Brain microvascular endothelial cell (primary cell): ENCODE measurements around the gene DGAT2L6.
"Not testable (repeated sequence)": the region's sequence is repeated elsewhere in the genome, so short reads cannot be mapped to it uniquely, and the experiment has no call there.

ENCODE experiments used
- DNase-seq: peaks from one replicate; pipeline ENCODE4 v3.0.0-alpha.2; 2020
- H3K27ac ChIP-seq: fragments of 250-450 bp; sonication (Bioruptor Pico); 2 replicates; pipeline ENCODE4 v1.5.1; 2020; ENCODE audit warnings: mild to moderate bottlenecking, moderate library complexity
- H3K27me3 ChIP-seq: fragments of 250-450 bp; sonication (Bioruptor Pico); replicated peaks from 2 replicates; pipeline ENCODE4 v1.5.1; 2020; ENCODE audit warnings: mild to moderate bottlenecking
- H3K36me3 ChIP-seq: fragments of 250-450 bp; sonication (Bioruptor Pico); replicated peaks from 2 replicates; pipeline ENCODE4 v1.5.1; 2020; ENCODE audit warnings: mild to moderate bottlenecking
- H3K4me3 ChIP-seq: 2 replicates; pipeline ENCODE4 v1.5.1; 2011; ENCODE audit warnings: low read depth, mild to moderate bottlenecking, control low read depth, low read length, moderate library complexity
- CTCF ChIP-seq: IDR thresholded peaks from 2 replicates; pipeline ENCODE4 v1.5.1; 2011; ENCODE audit warnings: low read depth, mild to moderate bottlenecking, moderate library complexity, low read length, control low read depth, inconsistent platforms; ENCODE audit errors: missing control alignments
- in situ Hi-C: cut with HindIII; loops from 2 replicates; pipeline ENCODE4 v1.10.0; 2017; ENCODE audit warnings: low sequenced_read_pairs, low pct_ligation_motif_present

The DGAT2L6 gene

GRCh38 chrX:70231666-70232065, 54.4 kb downstream of the DGAT2L6 start:
- no peak overlapping the region for H3K4me3 ChIP-seq
- no peak overlapping the region for H3K27ac ChIP-seq
- in situ Hi-C loops, result no loop called here
- no peak for TF ChIP-seq CTCF
- no peaks in the 10 kb centered on the region for H3K36me3 ChIP-seq
- no peak for DNase-seq
- no peaks in the 10 kb centered on the region for H3K27me3 ChIP-seq

GRCh38 chrX:70234355-70234754, 57.1 kb downstream of the DGAT2L6 start, which contains the start of gene AWAT1:
Gene AWAT1 (plus strand): TSS chrX:70234655. CDS start chrX:70234696, 41 bp downstream.
- no peak for TF ChIP-seq CTCF
- DNase-seq, result no peak
- in situ Hi-C loops, result no loop called here

GRCh38 chrX:70240751-70241150, 63.5 kb downstream of the DGAT2L6 start:
- H3K27me3 ChIP-seq, result no peaks in the 10 kb centered on the region
- TF ChIP-seq CTCF, result no peak
- in situ Hi-C loops, result no loop called here
- H3K4me3 ChIP-seq, result no peak overlapping the region
- DNase-seq, result no peak
- H3K27ac ChIP-seq, result no peak overlapping the region
- H3K36me3 ChIP-seq, result no peaks in the 10 kb centered on the region

More at GRCh38 chrX:70234355-70234754, 57.1 kb downstream of the DGAT2L6 start, which contains the start of gene AWAT1:
- H3K36me3 ChIP-seq, result no peaks in the 10 kb centered on the region
- H3K27ac ChIP-seq, result no peak within 1 kb of the TSS
- H3K4me3 ChIP-seq, result no peak within 1 kb of the TSS
- H3K27me3 ChIP-seq, result no peaks in the 10 kb centered on the region

GRCh38 chrX:70241501-70241900, 64.2 kb downstream of the DGAT2L6 start:
- in situ Hi-C loops, result no loop called here
- no peaks in the 10 kb centered on the region for H3K36me3 ChIP-seq
- H3K27ac ChIP-seq, result no peak overlapping the region
- H3K27me3 ChIP-seq, result no peaks in the 10 kb centered on the region
- H3K4me3 ChIP-seq, result no peak overlapping the region
- TF ChIP-seq CTCF, result no peak
- no peak for DNase-seq

GRCh38 chrX:70243601-70244000, 66.3 kb downstream of the DGAT2L6 start:
- in situ Hi-C loops, H3K27me3 ChIP-seq, H3K4me3 ChIP-seq, H3K27ac ChIP-seq, H3K36me3 ChIP-seq, DNase-seq: not testable (repeated sequence)

GRCh38 chrX:70244881-70245280, 67.6 kb downstream of the DGAT2L6 start:
- Histone ChIP-seq H3K27ac (no peak overlapping the region), H3K36me3 (no peaks in the 10 kb centered on the region), H3K27me3 (no peaks in the 10 kb centered on the region), H3K4me3 (no peak overlapping the region)
- DNase-seq, result no peak
- TF ChIP-seq CTCF, result no peak
- in situ Hi-C loops, result no loop called here
